Measurements from ENCODE around the gene PRND. TPM values are rescaled to one million over a fixed set of nuclear protein-coding genes. Genes with fewer than 3 reads are reported as not detected.

The PRND gene
- total and polyA plus RNA-seq, 2 of the 4 experiments (the other 2 are of a cell fraction): not detected

DNA sequence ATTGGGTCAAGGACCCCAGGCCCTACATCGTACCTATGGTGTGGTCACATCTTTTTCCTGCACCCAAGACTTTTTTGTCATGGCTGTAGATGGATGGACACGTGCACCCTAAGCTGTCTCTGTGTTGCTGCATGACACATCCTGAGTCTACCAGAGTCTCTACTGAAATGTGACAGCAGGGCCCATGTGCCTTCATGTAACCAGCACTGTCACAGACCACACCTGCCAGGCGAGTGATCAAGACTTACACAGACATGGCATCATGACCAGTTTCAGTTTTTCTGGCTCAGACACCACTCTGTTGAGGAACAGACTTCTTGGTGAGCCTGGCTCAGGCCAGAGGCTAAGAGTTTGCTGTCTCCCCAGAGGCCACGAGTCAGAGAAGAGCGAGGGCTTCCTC, 7.6 kb downstream of the PRND start:
- Histone ChIP-seq H3K27me3 (ENCODE audit: control insufficient read depth, insufficient read depth, low read length) (peaks cover 18% of the 10 kb centered on the region), H3K27ac (ENCODE audit: insufficient read depth, low read length) (no peak overlapping the region), H3K56ac (ENCODE audit: extremely low read depth, insufficient read depth, low read length) (no peak overlapping the region), H3K79me1 (ENCODE audit: low read depth in 1 of 2, low read length in 2 of 2) (no peaks in the 10 kb centered on the region), H2AK5ac (ENCODE audit: low read depth, low read length) (no peak overlapping the region), H3K23ac (ENCODE audit: low read depth, low read length) (no peak overlapping the region), H2AFZ (replicated peaks; ENCODE audit: low read length, poor library complexity) (no peak overlapping the region), H3K36me3 (ENCODE audit: control insufficient read depth, insufficient read depth, low read length) (no peaks in the 10 kb centered on the region), H4K20me1 (ENCODE audit: insufficient read depth, low read length) (no peaks in the 10 kb centered on the region), H2AK9ac (replicated peaks; ENCODE audit: low read depth, low read length, poor library complexity) (no peak overlapping the region), H3K9me1 (ENCODE audit: insufficient read depth, low read length) (no peaks in the 10 kb centered on the region; the same call in 1 of the 2 replicates), H4K91ac (ENCODE audit: insufficient read depth, low read depth, low read length) (no peak overlapping the region), H2BK15ac (ENCODE audit: low read depth, low read length) (no peak overlapping the region), H3K9me3 (ENCODE audit: control insufficient read depth, insufficient read depth, low read length) (no peaks in the 10 kb centered on the region), H4K5ac (ENCODE audit: low read depth, low read length) (no peak overlapping the region), H3K9ac (ENCODE audit: low read depth, low read length) (no peak overlapping the region), H3K18ac (ENCODE audit: low read depth, low read length) (no peak overlapping the region), H3K4me1 (ENCODE audit: control insufficient read depth, insufficient read depth, low read length) (peaks cover 2% of the 10 kb centered on the region; the same call in 1 of the 2 replicates), H4K8ac (ENCODE audit: low read depth in 2 of 2, low read length in 2 of 2) (no peak overlapping the region), H2BK20ac (ENCODE audit: low read depth, low read length) (no peak overlapping the region), H2BK5ac (ENCODE audit: low read depth, low read length, poor library complexity, severe bottlenecking) (no peak overlapping the region), H3K4me3 (ENCODE audit: insufficient read depth, low read depth, low read length) (no peak overlapping the region), H3K14ac (replicated peaks; ENCODE audit: low read depth, low read length) (no peak overlapping the region), H3K4ac (ENCODE audit: low read depth, low read length) (no peak overlapping the region), H2BK120ac (ENCODE audit: low read depth, low read length) (no peak overlapping the region), H3K4me2 (ENCODE audit: low read depth, low read length) (no peak overlapping the region)
- dilution Hi-C loops (cut with HindIII; ENCODE audit: low sequenced_read_pairs, unreplicated experiment) (no loop called here), in situ Hi-C loops (cut with MboI; ENCODE audit: low sequenced_read_pairs) (no loop called here), intact Hi-C loops (cut with micrococcal nuclease) (no loop called here)
- BruUV-seq (replicated peaks): no TSS peak
- ChIA-PET CTCF (interaction anchor here (0.6 kb wide), 1 partner anchor 358 kb away, joined by 5 read pairs; no protein-coding TSS in a partner anchor), POLR2A (ENCODE audit: unreplicated experiment) (no interaction called here)
- TF ChIP-seq CEBPB (IDR thresholded peaks at IDR 0.05; ENCODE audit: low read depth, low read length) (no peak), CHD1 (IDR thresholded peaks at IDR 0.05; ENCODE audit: low read depth, low read length) (no peak), MAZ (IDR thresholded peaks at IDR 0.05; ENCODE audit: borderline replicate concordance, low read depth, low read length) (no peak), RFX5 (IDR thresholded peaks at IDR 0.05; ENCODE audit: low read depth, low read length) (no peak), FOS (IDR thresholded peaks at IDR 0.05; ENCODE audit: low read depth, low read length) (no peak), RCOR1 (IDR thresholded peaks at IDR 0.05; ENCODE audit: insufficient replicate concordance, low read length) (no peak), POLR2A (IDR thresholded peaks at IDR 0.05; ENCODE audit: low read depth, low read length) (no peak), MXI1 (IDR thresholded peaks at IDR 0.05; ENCODE audit: borderline replicate concordance, low read depth, low read length) (no peak), RAD21 (IDR thresholded peaks at IDR 0.05; ENCODE audit: low read length) (no peak), MAFK (IDR thresholded peaks at IDR 0.05; ENCODE audit: low read depth, low read length) (no peak), SMC3 (IDR thresholded peaks at IDR 0.05; ENCODE audit: low read depth, low read length) (no peak), BHLHE40 (IDR thresholded peaks at IDR 0.05; ENCODE audit: low read depth, low read length) (no peak), NFE2L2 (IDR thresholded peaks at IDR 0.05; ENCODE audit: low read depth, low read length) (no peak)
- TF ChIP-seq, protein P1, sequence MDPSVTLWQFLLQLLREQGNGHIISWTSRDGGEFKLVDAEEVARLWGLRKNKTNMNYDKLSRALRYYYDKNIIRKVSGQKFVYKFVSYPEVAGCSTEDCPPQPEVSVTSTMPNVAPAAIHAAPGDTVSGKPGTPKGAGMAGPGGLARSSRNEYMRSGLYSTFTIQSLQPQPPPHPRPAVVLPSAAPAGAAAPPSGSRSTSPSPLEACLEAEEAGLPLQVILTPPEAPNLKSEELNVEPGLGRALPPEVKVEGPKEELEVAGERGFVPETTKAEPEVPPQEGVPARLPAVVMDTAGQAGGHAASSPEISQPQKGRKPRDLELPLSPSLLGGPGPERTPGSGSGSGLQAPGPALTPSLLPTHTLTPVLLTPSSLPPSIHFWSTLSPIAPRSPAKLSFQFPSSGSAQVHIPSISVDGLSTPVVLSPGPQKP (IDR thresholded peaks at IDR 0.05; ENCODE audit: borderline replicate concordance, low read depth, low read length): no peak
- TF ChIP-seq, protein P2, sequence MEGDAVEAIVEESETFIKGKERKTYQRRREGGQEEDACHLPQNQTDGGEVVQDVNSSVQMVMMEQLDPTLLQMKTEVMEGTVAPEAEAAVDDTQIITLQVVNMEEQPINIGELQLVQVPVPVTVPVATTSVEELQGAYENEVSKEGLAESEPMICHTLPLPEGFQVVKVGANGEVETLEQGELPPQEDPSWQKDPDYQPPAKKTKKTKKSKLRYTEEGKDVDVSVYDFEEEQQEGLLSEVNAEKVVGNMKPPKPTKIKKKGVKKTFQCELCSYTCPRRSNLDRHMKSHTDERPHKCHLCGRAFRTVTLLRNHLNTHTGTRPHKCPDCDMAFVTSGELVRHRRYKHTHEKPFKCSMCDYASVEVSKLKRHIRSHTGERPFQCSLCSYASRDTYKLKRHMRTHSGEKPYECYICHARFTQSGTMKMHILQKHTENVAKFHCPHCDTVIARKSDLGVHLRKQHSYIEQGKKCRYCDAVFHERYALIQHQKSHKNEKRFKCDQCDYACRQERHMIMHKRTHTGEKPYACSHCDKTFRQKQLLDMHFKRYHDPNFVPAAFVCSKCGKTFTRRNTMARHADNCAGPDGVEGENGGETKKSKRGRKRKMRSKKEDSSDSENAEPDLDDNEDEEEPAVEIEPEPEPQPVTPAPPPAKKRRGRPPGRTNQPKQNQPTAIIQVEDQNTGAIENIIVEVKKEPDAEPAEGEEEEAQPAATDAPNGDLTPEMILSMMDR (conservative IDR thresholded peaks at IDR 0.05; ENCODE audit: low read depth, low read length): no peak
- TF ChIP-seq, protein P3, sequence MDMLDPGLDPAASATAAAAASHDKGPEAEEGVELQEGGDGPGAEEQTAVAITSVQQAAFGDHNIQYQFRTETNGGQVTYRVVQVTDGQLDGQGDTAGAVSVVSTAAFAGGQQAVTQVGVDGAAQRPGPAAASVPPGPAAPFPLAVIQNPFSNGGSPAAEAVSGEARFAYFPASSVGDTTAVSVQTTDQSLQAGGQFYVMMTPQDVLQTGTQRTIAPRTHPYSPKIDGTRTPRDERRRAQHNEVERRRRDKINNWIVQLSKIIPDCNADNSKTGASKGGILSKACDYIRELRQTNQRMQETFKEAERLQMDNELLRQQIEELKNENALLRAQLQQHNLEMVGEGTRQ (IDR thresholded peaks at IDR 0.05; ENCODE audit: low read depth, low read length): no peak
- WGBS, 2 experiments (ENCODE audit: extremely low coverage in 2 of 2, insufficient read length in 1 of 2): 13% methylated on average over 1 of the region's 5 CpGs; no CpG with 5 or more reads in 1 of the 2 experiments
- no peak for ATAC-seq (ENCODE audit: low read depth)
- DNase-seq: no peak

All from IMR-90 (cell line).